ENCODE results near the gene TTC12. TPM values are rescaled to one million over a fixed set of nuclear protein-coding genes. Genes with fewer than 3 reads are reported as not detected.

TTC12 gene
- total and polyA plus RNA-seq, 2 of the 13 experiments (the other 11 are each of a cell fraction or from before 2014, with no cell fraction given): 5.4 to 11.6 TPM

GRCh38 chr11:113276466-113276865 lies 37.9 kb upstream of the TTC12 start (continued):
- TF ChIP-seq SRSF4 (IDR thresholded peaks at IDR 0.05; ENCODE audit: low read depth, low read length, poor library complexity, severe bottlenecking) (no peak), KIAA2018 (CRISPR knock-in tag; IDR thresholded peaks at IDR 0.05; ENCODE audit: borderline replicate concordance) (no peak)
- TF ChIP-seq, protein P1, sequence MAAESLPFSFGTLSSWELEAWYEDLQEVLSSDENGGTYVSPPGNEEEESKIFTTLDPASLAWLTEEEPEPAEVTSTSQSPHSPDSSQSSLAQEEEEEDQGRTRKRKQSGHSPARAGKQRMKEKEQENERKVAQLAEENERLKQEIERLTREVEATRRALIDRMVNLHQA (CRISPR knock-in tag; IDR thresholded peaks at IDR 0.05): no peak
- TF ChIP-seq, protein P2, sequence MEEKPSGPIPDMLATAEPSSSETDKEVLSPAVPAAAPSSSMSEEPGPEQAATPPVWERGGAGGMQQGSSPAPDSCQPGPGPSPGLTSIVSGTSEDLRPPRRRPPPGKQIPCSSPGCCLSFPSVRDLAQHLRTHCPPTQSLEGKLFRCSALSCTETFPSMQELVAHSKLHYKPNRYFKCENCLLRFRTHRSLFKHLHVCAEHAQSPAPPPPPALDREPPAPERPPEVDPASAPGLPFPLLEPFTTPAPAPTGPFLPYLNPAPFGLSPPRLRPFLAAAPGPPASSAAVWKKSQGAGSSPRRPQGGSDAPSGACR (CRISPR knock-in tag; IDR thresholded peaks at IDR 0.05): no peak

All from HepG2 (cell line).